Fibroblast of villous mesenchyme (primary cell): ENCODE data around the gene CARD19. TPM values are rescaled to one million over a fixed set of nuclear protein-coding genes. Genes with fewer than 3 reads are reported as not detected.

ENCODE experiments used
- DNase-seq: peaks from one replicate; pipeline ENCODE4 v3.0.0-alpha.2; 2010; ENCODE audit warnings: low read depth
- H3K4me3 ChIP-seq: 2 replicates; pipeline ENCODE4 v1.5.1; 2011; ENCODE audit warnings: low read depth, mild to moderate bottlenecking, low read length
- CTCF ChIP-seq: IDR thresholded peaks from 2 replicates; pipeline ENCODE4 v1.5.1; 2012; ENCODE audit warnings: low read depth, mild to moderate bottlenecking, low read length; ENCODE audit not compliant: insufficient read depth
- total RNA-seq: library from RNA; depleted of rRNA; stranded (reverse); fragments of >200 nt; gene quantifications from 2 replicates; pipeline ENCODE4 v1.2.3, GENCODE V29; 2012

The CARD19 gene
- total RNA-seq, 1 donor, result 35.8 TPM

- no peak for TF ChIP-seq CTCF
- DNase-seq, result no peak
- H3K4me3 ChIP-seq, result no peak overlapping the region
Observed at GRCh38 chr9:93065135-93065720, 30.8 kb upstream of the CARD19 start.

GRCh38 chr9:93066978-93067603 is 28.9 kb upstream of the CARD19 start:
- DNase-seq, result peak; percentile 24
- no peak overlapping the region for H3K4me3 ChIP-seq
- TF ChIP-seq CTCF, result no peak

GRCh38 chr9:93068956-93069355 is 27.1 kb upstream of the CARD19 start:
- no peak for DNase-seq
- no peak overlapping the region for H3K4me3 ChIP-seq
- no peak for TF ChIP-seq CTCF

- DNase-seq, result peak; percentile 50
- H3K4me3 ChIP-seq, result no peak overlapping the region
- no peak for TF ChIP-seq CTCF
Observed at GRCh38 chr9:93071464-93071863, 24.6 kb upstream of the CARD19 start.

GRCh38 chr9:93072383-93072795 is 23.6 kb upstream of the CARD19 start:
- DNase-seq, result peak; percentile 83
- H3K4me3 ChIP-seq, result no peak overlapping the region
- no peak for TF ChIP-seq CTCF

- no peak overlapping the region for H3K4me3 ChIP-seq
- no peak for TF ChIP-seq CTCF
Observed at GRCh38 chr9:93076101-93076791, 19.8 kb upstream of the CARD19 start.

More at GRCh38 chr9:93076101-93076791, 19.8 kb upstream of the CARD19 start:
- DNase-seq, result no peak
